Nephron (organoid): Measurements from ENCODE around the gene ZNF606.

ENCODE experiments used
- H3K27ac Mint-ChIP-seq, 3 experiments: 2 replicates each; pipeline ENCODE4 v1.8.0; 2020; ENCODE audit warnings: mixed read lengths in 3 of 3, mild to moderate bottlenecking in 2 of 3, moderate library complexity in 1 of 3
- H3K27me3 Mint-ChIP-seq: 2 replicates; pipeline ENCODE4 v1.8.0; 2021; ENCODE audit warnings: low read depth, mild to moderate bottlenecking, moderate library complexity, mixed read lengths
- H3K36me3 Mint-ChIP-seq: 2 replicates; pipeline ENCODE4 v1.8.0; 2020; ENCODE audit warnings: low read depth, mixed read lengths
- H3K4me1 Mint-ChIP-seq: 2 replicates; pipeline ENCODE4 v1.8.0; 2020; ENCODE audit warnings: mixed read lengths
- H3K4me3 Mint-ChIP-seq, 3 experiments: 2 replicates each; pipeline ENCODE4 v1.8.0; 2020; ENCODE audit warnings: mild to moderate bottlenecking in 3 of 3, mixed read lengths in 3 of 3, moderate library complexity in 2 of 3
- H3K9me3 Mint-ChIP-seq: 2 replicates; pipeline ENCODE4 v1.8.0; 2020; ENCODE audit warnings: mixed read lengths
- TF ChIP-seq, protein P1 (sequence below), 3 experiments: fragments of 200-600 bp; sonication (generic); IDR thresholded peaks; one replicate each; pipeline ENCODE4 v1.5.0; 2021; ENCODE audit warnings: antibody characterized with exemption in 3 of 3; ENCODE audit not compliant: unreplicated experiment in 3 of 3

The ZNF606 gene

DNA sequence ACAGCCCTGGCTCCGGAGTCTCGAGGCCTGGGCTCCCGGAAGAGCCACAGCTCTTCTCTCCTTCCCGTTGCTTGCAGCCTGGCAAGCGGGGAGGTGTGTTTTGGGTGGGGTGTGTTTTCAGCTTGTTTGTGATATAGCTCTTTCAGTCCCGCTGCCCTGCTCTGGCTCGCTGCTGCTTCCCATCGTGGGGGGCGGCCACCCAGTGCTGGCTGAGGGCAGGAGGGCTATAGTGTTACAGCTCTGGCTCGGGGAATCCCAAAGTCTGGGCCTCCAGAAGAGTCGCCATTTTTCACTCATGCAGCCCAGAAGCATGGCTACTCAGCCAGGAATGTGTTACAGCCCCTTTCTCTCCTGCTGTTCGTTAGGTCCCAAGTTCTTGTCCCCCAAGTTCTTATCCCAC is 52.9 kb downstream of the ZNF606 start:
- H3K36me3 Mint-ChIP-seq: peaks cover 38% of the 10 kb centered on the region
- no peak overlapping the region for H3K4me3 Mint-ChIP-seq
- H3K27me3 Mint-ChIP-seq: no peaks in the 10 kb centered on the region
- peaks cover 54% of the 10 kb centered on the region for H3K9me3 Mint-ChIP-seq
- H3K27ac Mint-ChIP-seq: no peak overlapping the region
- TF ChIP-seq, protein P1, sequence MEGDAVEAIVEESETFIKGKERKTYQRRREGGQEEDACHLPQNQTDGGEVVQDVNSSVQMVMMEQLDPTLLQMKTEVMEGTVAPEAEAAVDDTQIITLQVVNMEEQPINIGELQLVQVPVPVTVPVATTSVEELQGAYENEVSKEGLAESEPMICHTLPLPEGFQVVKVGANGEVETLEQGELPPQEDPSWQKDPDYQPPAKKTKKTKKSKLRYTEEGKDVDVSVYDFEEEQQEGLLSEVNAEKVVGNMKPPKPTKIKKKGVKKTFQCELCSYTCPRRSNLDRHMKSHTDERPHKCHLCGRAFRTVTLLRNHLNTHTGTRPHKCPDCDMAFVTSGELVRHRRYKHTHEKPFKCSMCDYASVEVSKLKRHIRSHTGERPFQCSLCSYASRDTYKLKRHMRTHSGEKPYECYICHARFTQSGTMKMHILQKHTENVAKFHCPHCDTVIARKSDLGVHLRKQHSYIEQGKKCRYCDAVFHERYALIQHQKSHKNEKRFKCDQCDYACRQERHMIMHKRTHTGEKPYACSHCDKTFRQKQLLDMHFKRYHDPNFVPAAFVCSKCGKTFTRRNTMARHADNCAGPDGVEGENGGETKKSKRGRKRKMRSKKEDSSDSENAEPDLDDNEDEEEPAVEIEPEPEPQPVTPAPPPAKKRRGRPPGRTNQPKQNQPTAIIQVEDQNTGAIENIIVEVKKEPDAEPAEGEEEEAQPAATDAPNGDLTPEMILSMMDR (IDR thresholded peaks at IDR 0.05; ENCODE audit: unreplicated experiment in 3 of 3): no peak
- H3K4me1 Mint-ChIP-seq: peaks cover 13% of the 10 kb centered on the region

DNA sequence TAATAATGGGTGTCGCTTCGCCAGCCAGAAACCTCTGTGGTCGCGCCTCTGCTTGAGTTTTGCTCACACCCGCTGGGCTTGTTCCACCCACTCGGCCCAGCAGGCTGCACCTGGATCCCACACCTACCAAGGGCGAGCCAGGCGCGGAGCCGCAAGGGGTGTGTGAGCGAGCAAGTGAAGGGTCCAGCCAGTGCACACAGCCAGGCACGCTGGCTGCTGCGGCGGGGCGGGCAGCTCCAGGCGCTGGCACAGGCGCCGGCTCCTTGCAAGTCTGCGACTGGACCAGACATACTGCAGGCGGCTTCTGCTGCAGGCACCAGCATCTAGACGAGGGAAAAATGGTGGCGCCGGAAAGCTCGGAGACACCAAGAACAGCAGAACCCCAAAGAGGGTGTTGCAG is 53.3 kb downstream of the ZNF606 start:
- H3K27me3 Mint-ChIP-seq: no peaks in the 10 kb centered on the region
- TF ChIP-seq, protein P1 (IDR thresholded peaks at IDR 0.05; ENCODE audit: unreplicated experiment in 3 of 3): no peak
- H3K4me1 Mint-ChIP-seq: peaks cover 13% of the 10 kb centered on the region
- no peak overlapping the region for H3K27ac Mint-ChIP-seq
- H3K9me3 Mint-ChIP-seq: peaks cover 53% of the 10 kb centered on the region
- peaks cover 39% of the 10 kb centered on the region for H3K36me3 Mint-ChIP-seq
- H3K4me3 Mint-ChIP-seq: no peak overlapping the region

DNA sequence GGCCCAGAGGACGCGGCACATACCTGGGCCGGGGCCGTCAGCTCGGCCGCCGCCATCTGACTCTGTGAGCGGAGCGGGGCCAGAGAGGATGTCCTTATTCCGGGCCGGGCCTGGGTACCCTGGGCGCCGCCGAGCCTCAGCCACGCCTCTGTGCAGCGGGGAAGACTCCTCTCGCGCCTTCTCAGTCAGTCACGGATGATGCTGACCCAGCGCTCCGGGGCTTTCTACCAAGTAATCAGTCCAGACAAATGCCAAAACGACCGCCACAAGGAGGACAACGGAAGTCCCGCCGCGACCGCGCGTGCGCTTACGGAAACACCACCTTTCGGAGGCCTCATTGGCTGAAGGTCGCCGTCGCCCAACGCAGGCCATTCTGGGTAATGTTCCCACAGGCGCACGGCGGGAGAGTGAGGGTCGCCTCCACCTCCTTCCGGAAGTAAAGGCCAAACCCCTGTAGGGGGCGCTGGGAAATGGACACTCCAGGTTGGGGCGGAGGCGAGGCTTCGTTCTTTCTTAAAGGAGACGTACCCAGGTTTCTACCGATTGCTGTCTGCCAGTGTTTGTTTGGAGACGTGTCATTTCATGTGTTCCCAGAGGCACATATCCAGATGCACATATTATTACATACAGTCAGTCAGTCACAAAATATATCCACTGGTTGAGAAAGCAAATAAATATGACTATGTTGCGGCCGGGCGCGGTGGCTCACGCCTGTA is 55.0 kb downstream of the ZNF606 start, which contains the start of gene ZNF256:
TSS of gene ZNF256 (minus strand) at position 288 of the 716 bp plus-strand sequence. CDS start at position 56, 232 bp downstream.
- H3K27me3 Mint-ChIP-seq: no peaks in the 10 kb centered on the region
- H3K4me3 Mint-ChIP-seq: peak within 1 kb of the TSS; percentile 98 to 100 (median 99)

DNA sequence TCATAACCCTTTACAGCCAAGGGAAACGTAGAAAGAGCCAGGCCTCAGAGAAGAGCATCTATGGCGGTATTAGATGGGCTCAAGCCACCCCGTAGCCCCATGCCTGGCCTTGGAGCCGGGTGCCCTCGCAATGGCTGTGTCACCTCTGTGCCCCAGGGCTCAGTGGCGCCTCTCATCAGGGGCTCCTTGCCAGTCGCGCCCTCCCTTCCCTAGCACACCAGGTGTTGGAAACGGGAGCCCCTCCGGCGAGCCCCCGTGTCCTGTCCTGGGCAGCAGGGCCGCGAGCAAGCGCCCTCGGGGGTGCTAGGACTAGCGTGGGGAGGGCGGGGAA is 55.6 kb downstream of the ZNF606 start:
- Mint-ChIP-seq H3K27me3 (no peaks in the 10 kb centered on the region), H3K4me1 (peaks cover 13% of the 10 kb centered on the region), H3K36me3 (peaks cover 62% of the 10 kb centered on the region), H3K27ac (peak overlapping the region in 1 of 3 experiments; percentile 80), H3K9me3 (peaks cover 63% of the 10 kb centered on the region), H3K4me3 (peak overlapping the region; percentile 98 to 100 (median 99))
- TF ChIP-seq, protein P1 (IDR thresholded peaks at IDR 0.05; ENCODE audit: unreplicated experiment in 3 of 3): no peak

More for the DNA sequence above, 55.0 kb downstream of the ZNF606 start, which contains the start of gene ZNF256:
- H3K36me3 Mint-ChIP-seq: peaks cover 57% of the 10 kb centered on the region
- peak within 1 kb of the TSS; percentile 80 to 96 (median 95) for H3K27ac Mint-ChIP-seq
- H3K9me3 Mint-ChIP-seq: peaks cover 59% of the 10 kb centered on the region
- TF ChIP-seq, protein P1 (IDR thresholded peaks at IDR 0.05; ENCODE audit: unreplicated experiment in 3 of 3): peak; percentile 58 to 80 (median 61)
- H3K4me1 Mint-ChIP-seq: peaks cover 13% of the 10 kb centered on the region

DNA sequence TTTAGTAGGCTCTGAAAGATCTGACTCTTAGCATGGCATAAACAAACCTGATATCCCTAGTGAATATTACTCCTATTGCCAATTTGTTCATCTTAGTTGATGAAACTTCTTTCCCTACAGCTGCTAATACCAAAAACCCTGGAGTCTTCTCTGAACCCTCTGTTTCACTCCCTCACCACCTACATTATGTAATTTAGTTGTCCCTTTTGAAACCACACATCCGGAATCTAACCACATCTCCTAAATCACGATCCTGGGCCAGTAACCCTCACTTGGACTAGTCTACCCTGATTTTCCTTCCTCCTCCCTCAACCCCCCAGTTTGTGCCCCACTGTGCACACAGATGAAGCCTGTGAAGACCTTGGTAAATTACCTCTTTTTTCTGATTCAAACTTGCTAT is 56.3 kb downstream of the ZNF606 start:
- Mint-ChIP-seq H3K27me3 (no peaks in the 10 kb centered on the region), H3K9me3 (peaks cover 64% of the 10 kb centered on the region), H3K4me1 (peaks cover 13% of the 10 kb centered on the region), H3K4me3 (peak overlapping the region; percentile 98 to 100 (median 99)), H3K27ac (no peak overlapping the region), H3K36me3 (peaks cover 68% of the 10 kb centered on the region)
- TF ChIP-seq, protein P1 (IDR thresholded peaks at IDR 0.05; ENCODE audit: unreplicated experiment in 3 of 3): no peak

DNA sequence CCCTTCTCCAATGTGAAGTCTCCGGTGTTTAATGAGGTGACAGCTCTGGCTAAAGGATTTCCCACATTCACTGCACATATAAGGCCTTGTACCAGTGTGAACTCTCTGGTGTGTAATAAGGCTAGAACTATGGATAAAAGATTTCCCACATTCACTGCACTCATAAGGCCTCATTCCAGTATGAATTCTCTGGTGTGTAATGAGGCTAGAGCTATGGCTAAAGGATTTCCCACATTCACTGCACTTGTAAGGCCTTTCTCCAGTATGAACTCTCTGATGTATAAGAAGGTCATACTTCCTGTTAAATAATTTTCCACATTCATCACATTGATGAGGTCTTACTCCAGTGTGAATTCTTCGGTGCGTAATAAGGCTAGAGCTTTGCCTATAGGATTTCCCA is 61.0 kb downstream of the ZNF606 start:
- H3K27me3 Mint-ChIP-seq: no peaks in the 10 kb centered on the region
- peaks cover 5% of the 10 kb centered on the region for H3K4me1 Mint-ChIP-seq
- peaks cover 75% of the 10 kb centered on the region for H3K9me3 Mint-ChIP-seq
- peaks cover 98% of the 10 kb centered on the region for H3K36me3 Mint-ChIP-seq
- no peak overlapping the region for H3K27ac Mint-ChIP-seq
- TF ChIP-seq, protein P1 (IDR thresholded peaks at IDR 0.05; ENCODE audit: unreplicated experiment in 3 of 3): no peak
- H3K4me3 Mint-ChIP-seq: no peak overlapping the region
